HG02943 (cell line): ENCODE results near the gene SZT2.
"Not testable (repeated sequence)": the region's sequence is repeated elsewhere in the genome, so short reads cannot be mapped to it uniquely, and the experiment has no call there.

Experiments
- ATAC-seq: cut with Tn5 transposase; IDR thresholded peaks from one replicate; pipeline ENCODE4 v1.9.1; 2021; ENCODE audit warnings: mild to moderate bottlenecking, low read depth, moderate library complexity; ENCODE audit not compliant: unreplicated experiment

Gene SZT2

GRCh38 chr1:43477716-43478115 lies 88.0 kb downstream of the SZT2 start:
- ATAC-seq, result no peak

GRCh38 chr1:43479414-43479813 lies 89.7 kb downstream of the SZT2 start:
- no peak for ATAC-seq

GRCh38 chr1:43481491-43481890 lies 91.8 kb downstream of the SZT2 start:
- no peak for ATAC-seq

DNA sequence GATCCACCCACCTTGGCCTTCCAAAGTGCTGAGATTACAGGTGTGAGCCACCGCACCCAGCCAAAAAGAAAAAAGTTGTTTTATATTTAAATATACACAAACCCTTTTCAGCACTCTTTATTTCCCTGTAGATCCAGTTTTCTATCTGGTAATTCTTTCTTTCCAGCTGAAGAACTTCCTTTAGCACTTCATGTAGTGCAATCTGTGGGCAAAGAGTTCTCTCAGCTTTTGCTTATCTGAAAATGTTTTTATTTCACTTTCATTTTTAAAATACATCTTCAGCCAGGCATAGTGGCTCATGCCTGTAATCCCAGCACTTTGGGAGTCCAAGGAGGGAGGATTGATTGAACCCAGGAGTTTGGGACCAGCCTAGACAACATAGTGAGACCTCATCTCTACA lies 92.5 kb downstream of the SZT2 start:
- ATAC-seq, result no peak

DNA sequence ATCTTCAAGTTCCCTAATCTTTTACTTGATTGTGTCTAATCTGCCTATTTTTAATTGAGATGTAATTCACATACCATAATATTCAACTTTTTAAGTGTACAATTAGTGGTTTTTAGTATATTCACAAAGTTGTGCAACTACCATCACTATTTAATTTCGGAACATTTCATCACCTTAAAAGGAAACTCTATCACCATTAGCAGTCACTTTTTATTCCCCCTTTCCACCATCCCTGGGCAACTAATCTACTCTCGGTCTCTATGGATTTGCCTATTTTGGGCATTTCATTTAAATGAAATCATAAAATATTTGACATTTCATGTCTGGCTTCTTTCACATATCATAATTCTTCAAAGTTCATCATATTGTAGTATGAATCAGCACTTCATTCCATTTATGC lies 94.7 kb downstream of the SZT2 start:
- no peak for ATAC-seq

GRCh38 chr1:43488165-43488564 lies 98.5 kb downstream of the SZT2 start:
- ATAC-seq, result no peak

DNA sequence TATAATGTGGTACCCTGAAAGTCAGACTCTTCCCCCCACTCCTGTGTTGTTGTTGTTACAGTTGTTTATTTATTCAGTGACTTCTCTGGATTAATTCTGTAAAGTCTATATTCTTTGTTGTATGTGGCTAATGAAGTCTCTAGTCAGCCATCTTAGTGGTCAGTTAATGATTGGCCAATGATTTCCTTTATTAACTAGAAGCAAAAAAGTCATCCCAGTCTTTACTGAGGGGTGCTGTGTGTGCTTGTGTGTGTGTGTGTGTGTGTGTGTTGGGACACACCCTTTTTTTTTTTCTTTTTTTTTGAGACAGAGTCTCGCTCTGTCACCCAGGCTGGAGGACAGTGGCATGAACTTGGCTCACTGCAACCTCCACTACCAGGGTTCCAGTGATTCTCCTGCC lies 101.4 kb downstream of the SZT2 start:
- ATAC-seq, result no peak

GRCh38 chr1:43492826-43493225 lies 103.1 kb downstream of the SZT2 start:
- no peak for ATAC-seq

- ATAC-seq, result no peak
Observed at GRCh38 chr1:43493661-43494450, 104.2 kb downstream of the SZT2 start.

DNA sequence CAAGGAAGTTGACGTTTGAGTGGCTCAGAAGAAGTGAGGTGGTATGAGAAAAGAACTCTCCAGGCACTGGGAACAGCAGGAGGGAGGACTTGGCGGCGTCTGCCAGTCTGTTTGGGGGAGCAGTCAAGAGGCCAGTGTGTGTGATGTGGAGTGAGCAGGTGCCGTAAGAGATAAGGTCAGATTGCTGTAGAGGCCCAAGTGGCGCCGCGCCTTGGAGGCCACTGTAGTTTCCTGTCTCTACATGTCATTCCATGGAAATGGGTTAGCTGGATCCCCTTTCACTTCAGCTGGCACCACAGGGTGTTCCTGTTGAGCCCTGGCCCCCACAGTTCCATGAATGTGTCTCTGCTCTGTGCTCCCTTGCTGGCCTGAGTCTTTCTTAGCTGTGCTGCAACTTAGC lies 105.5 kb downstream of the SZT2 start:
- no peak for ATAC-seq

DNA sequence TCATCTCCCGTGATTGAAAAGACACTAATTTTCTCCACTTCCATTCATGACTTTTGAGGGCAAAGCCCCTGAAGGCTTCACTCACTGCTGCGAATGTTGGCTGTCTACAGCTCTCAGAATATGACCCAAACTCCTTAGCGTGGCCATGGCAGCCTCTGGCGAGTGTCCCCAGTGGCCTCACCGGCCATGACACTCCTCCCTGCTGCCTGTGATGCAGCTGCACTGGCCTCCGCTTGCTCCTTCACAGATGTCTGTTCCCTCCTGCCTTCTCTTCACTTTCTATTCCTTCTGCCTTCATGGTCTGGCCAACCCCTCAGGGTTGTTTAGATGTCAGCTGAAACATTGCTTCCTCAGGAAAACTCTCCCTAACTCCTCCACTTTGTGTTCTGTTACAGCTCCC lies 110.2 kb downstream of the SZT2 start:
- no peak for ATAC-seq

GRCh38 chr1:43501806-43502205 lies 112.1 kb downstream of the SZT2 start:
- not testable (repeated sequence) for ATAC-seq

GRCh38 chr1:43503534-43503933 lies 113.8 kb downstream of the SZT2 start:
- ATAC-seq, result no peak
